ENCODE results near the gene BDKRB2.

Gene BDKRB2

DNA sequence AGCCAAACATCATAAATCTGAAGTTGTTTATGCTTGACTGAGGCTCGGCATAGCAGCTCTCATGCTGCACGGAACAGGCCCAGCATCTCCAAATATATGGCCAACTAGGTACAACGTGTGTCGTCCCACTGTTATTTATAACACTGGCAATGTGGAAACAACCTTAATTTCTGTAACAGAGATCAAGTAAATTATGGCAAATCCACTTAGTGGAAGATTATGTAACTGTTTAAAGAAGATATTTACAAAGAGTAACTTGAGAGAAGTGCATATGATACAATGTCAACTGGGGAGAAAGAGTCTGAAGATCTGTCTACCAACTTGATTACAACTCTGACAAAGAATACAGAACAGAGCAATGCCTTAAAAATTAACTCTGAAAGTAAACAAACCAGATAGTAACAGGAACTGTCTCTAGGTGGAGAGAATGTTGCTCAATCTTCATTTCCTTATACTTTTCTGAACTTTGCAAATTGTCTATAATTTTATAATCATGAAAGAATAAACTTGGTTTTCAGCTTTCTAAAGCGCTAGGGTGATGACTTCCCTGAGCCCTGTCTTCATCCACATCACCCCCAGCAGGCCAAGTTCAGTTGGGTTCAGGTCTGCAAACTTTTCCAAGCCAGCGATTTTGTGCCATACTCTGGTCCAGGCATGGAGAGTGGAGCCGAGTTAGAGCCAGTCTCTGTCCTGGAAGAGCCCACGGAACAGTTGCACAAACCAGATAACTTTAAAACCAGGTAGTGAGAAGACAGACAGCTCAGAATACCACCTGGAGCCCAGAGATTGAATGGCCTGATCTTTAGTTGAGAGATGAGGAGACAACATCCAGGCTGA lies 44.3 kb upstream of the BDKRB2 start:
- TF ChIP-seq FOXP2 (optimal IDR thresholded peaks at IDR 0.05; ENCODE audit: borderline replicate concordance, extremely low read depth, extremely low read length, insufficient read depth) (no peak), TAF1 (IDR thresholded peaks at IDR 0.05; ENCODE audit: borderline replicate concordance, insufficient read depth, low read length) (no peak), POLR2AphosphoS5 (IDR thresholded peaks at IDR 0.05; ENCODE audit: low read depth, low read length) (no peak), SIN3A (IDR thresholded peaks at IDR 0.05; ENCODE audit: borderline replicate concordance, insufficient read depth, low read length) (no peak)
- TF ChIP-seq, protein P1, sequence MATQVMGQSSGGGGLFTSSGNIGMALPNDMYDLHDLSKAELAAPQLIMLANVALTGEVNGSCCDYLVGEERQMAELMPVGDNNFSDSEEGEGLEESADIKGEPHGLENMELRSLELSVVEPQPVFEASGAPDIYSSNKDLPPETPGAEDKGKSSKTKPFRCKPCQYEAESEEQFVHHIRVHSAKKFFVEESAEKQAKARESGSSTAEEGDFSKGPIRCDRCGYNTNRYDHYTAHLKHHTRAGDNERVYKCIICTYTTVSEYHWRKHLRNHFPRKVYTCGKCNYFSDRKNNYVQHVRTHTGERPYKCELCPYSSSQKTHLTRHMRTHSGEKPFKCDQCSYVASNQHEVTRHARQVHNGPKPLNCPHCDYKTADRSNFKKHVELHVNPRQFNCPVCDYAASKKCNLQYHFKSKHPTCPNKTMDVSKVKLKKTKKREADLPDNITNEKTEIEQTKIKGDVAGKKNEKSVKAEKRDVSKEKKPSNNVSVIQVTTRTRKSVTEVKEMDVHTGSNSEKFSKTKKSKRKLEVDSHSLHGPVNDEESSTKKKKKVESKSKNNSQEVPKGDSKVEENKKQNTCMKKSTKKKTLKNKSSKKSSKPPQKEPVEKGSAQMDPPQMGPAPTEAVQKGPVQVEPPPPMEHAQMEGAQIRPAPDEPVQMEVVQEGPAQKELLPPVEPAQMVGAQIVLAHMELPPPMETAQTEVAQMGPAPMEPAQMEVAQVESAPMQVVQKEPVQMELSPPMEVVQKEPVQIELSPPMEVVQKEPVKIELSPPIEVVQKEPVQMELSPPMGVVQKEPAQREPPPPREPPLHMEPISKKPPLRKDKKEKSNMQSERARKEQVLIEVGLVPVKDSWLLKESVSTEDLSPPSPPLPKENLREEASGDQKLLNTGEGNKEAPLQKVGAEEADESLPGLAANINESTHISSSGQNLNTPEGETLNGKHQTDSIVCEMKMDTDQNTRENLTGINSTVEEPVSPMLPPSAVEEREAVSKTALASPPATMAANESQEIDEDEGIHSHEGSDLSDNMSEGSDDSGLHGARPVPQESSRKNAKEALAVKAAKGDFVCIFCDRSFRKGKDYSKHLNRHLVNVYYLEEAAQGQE (IDR thresholded peaks at IDR 0.05; ENCODE audit: insufficient read depth in 1 of 2, low read depth in 2 of 2, low read length in 2 of 2) = no peak

DNA sequence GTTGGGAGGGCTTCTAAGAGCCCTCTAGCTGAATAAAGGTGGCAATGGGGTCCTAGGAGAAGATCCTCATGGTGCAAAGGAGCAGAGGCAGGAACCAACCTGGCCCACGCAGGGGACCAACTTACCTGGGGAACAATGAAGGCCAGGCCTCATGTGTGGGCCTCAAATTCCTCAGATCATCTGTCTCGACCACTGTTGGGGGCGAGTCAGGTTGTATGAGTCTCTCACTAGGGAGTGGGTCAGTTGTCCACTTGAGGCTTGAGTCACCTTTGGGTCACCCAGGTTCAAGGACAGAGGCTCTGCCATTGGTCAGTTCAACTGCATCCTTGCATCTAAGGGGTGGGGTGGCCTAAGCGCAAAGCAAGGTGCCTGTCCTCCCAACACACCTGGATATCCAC lies 43.7 kb upstream of the BDKRB2 start:
- no peak for TF ChIP-seq TAF1 (IDR thresholded peaks at IDR 0.05; ENCODE audit: borderline replicate concordance, insufficient read depth, low read length)
- TF ChIP-seq SIN3A (IDR thresholded peaks at IDR 0.05; ENCODE audit: borderline replicate concordance, insufficient read depth, low read length) = no peak
- no peak for TF ChIP-seq FOXP2 (optimal IDR thresholded peaks at IDR 0.05; ENCODE audit: borderline replicate concordance, extremely low read depth, extremely low read length, insufficient read depth)
- TF ChIP-seq, protein P1 (IDR thresholded peaks at IDR 0.05; ENCODE audit: insufficient read depth in 1 of 2, low read depth in 2 of 2, low read length in 2 of 2) = no peak
- no peak for TF ChIP-seq POLR2AphosphoS5 (IDR thresholded peaks at IDR 0.05; ENCODE audit: low read depth, low read length)

DNA sequence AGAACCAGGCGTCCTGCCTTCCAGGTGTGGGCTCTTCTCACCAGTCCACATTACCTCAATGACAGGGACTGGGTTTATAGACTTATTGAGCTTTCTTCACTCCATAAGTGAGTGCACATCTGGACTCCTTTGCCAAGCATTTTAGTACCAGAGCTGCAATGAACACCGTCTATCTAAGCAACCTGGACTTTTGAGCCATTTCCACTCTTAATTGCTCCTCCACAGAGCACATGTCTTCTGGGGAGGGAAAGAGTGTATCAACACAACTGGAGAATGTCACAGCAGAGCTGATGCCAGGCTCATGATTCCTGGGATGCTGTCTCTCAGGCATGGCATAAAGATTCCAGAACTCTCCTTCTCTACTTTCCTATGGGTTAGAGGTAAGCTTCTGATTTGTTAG lies 43.0 kb upstream of the BDKRB2 start:
- TF ChIP-seq POLR2AphosphoS5 (IDR thresholded peaks at IDR 0.05; ENCODE audit: low read depth, low read length) = no peak
- no peak for TF ChIP-seq SIN3A (IDR thresholded peaks at IDR 0.05; ENCODE audit: borderline replicate concordance, insufficient read depth, low read length)
- TF ChIP-seq, protein P1 (IDR thresholded peaks at IDR 0.05; ENCODE audit: insufficient read depth in 1 of 2, low read depth in 2 of 2, low read length in 2 of 2) = no peak
- no peak for TF ChIP-seq TAF1 (IDR thresholded peaks at IDR 0.05; ENCODE audit: borderline replicate concordance, insufficient read depth, low read length)
- TF ChIP-seq FOXP2 (optimal IDR thresholded peaks at IDR 0.05; ENCODE audit: borderline replicate concordance, extremely low read depth, extremely low read length, insufficient read depth) = no peak

DNA sequence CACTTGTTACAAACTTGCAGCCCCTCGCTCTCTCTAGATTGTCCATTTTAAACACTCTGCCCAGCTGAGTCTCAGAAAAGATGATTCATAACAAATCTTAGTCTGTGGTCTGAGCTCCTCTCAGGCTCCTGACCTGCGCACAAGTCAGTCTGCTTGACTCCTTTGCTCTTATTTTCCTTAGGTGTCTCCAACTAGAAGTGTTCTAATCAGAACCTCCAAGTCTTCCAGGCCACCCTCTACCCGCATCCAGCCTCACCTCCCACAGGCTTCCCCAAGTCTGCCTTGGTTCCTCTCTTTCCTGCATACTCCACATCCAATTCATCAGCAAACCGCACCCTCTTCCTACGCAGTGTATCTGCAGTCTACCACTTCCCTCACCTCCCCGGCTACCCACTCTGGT lies 42.4 kb upstream of the BDKRB2 start:
- TF ChIP-seq FOXP2 (optimal IDR thresholded peaks at IDR 0.05; ENCODE audit: borderline replicate concordance, extremely low read depth, extremely low read length, insufficient read depth) = no peak
- TF ChIP-seq TAF1 (IDR thresholded peaks at IDR 0.05; ENCODE audit: borderline replicate concordance, insufficient read depth, low read length) = no peak
- no peak for TF ChIP-seq SIN3A (IDR thresholded peaks at IDR 0.05; ENCODE audit: borderline replicate concordance, insufficient read depth, low read length)
- TF ChIP-seq, protein P1 (IDR thresholded peaks at IDR 0.05; ENCODE audit: insufficient read depth in 1 of 2, low read depth in 2 of 2, low read length in 2 of 2) = no peak
- no peak for TF ChIP-seq POLR2AphosphoS5 (IDR thresholded peaks at IDR 0.05; ENCODE audit: low read depth, low read length)

Data from PFSK-1 (cell line).